ENCODE measurements around the gene ASB2.

ASB2 gene

DNA sequence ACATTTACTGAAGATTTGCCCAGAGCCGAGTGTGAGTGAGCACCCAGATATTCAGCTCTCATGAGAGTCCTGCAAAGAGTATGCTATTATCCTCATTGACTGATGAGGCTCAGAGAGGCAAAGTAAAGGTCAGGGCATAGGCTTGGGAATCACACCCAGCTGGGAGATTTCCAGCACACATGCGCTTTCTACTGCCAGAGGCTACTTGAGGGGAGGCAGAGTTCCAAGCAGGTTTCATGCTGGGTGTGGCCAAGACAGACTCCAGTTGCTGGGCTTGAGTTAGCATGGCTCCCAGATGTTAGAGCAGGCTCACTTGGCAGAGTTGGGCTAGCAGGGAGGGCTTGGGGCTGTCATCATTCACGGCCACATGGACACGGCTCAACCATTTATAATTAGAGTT, 63.6 kb downstream of the ASB2 start:
- H2AFZ ChIP-seq (ENCODE audit: low read depth, low read length) = no peak overlapping the region
- H3K36me3 ChIP-seq (ENCODE audit: insufficient read depth, low read length) = no peaks in the 10 kb centered on the region
- peaks cover 4% of the 10 kb centered on the region for H3K9me3 ChIP-seq (ENCODE audit: low read length)

DNA sequence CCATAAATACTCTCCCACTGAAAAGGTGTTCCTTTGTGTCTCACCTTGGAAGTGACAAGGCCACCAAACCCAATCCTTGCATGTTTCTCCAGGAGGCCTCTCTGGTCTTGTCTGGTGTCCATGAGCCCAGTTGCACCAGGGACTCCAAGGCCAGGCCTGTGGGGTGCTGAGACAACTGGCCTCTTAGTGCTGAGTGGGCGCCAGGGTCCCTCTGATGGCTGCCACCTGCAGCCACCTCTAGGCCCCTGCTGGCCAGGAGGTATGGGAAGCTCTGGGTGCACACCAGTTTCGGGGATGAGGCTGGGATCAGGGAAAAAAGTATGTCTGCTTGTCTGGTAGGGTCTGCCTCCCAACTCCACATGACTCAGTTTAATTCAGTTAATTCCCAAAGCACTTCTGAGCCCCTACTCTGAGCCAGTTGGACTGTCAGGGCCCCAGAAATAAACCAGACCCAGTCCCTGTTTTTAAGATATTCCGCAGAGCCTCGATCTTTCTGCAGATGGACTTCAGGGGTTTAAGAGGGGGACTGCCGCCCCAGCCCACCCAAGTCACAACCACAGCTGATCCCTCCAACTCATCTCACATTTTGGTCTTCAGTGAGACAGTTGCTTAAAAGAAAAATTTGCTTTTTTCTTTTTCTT, 64.3 kb downstream of the ASB2 start:
- no peak overlapping the region for H2AFZ ChIP-seq (ENCODE audit: low read depth, low read length)
- H3K9me3 ChIP-seq (ENCODE audit: low read length) = peaks cover 4% of the 10 kb centered on the region
- no peaks in the 10 kb centered on the region for H3K36me3 ChIP-seq (ENCODE audit: insufficient read depth, low read length)
- no peaks in the 10 kb centered on the region for H3K27me3 ChIP-seq (ENCODE audit: insufficient read depth, low read length)
- no peaks in the 10 kb centered on the region for H3K4me1 ChIP-seq (ENCODE audit: insufficient read depth, low read length)
- no peak overlapping the region for H3K4me3 ChIP-seq (ENCODE audit: low read length)

More for the DNA sequence above, 63.6 kb downstream of the ASB2 start:
- H3K27me3 ChIP-seq (ENCODE audit: insufficient read depth, low read length) = no peaks in the 10 kb centered on the region
- no peaks in the 10 kb centered on the region for H3K4me1 ChIP-seq (ENCODE audit: insufficient read depth, low read length)
- H3K4me3 ChIP-seq (ENCODE audit: low read length) = no peak overlapping the region

DNA sequence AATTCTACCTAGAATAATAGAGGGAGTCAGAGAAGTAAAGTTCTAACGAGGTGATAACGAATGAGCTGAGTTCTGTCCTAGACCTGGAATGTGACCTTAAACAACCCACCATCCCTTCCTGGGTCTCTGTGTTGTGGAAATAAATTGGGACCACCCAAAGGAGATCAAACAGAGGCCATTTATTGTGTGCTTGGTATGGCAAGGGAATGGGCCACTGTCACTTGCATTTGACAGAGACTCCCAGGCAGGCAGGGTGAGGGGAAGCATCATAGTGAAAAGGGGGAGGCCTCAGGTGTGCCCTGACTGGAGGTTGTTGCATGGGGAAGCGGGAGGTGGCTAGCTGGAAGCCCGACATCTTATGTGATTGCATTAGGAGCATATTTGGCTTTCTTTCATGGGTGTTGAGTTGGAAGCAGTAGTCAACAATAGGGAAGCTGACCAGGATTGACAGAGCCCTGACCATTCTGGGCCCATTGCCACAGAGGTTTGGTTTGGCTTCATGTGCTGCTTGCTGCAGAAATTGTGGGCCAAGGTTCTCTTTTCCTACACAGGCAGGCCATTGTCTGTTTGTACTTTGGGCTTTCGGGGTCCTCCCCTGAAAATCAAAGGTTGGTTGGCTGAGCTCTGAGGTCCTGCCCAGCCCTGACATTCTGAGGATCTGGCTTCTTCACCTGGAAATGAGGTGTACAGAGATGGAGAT, 66.8 kb downstream of the ASB2 start:
- no peak overlapping the region for H3K4me3 ChIP-seq (ENCODE audit: low read length)
- H3K36me3 ChIP-seq (ENCODE audit: insufficient read depth, low read length) = no peaks in the 10 kb centered on the region
- no peaks in the 10 kb centered on the region for H3K4me1 ChIP-seq (ENCODE audit: insufficient read depth, low read length)
- no peaks in the 10 kb centered on the region for H3K27me3 ChIP-seq (ENCODE audit: insufficient read depth, low read length)
- peaks cover 4% of the 10 kb centered on the region for H3K9me3 ChIP-seq (ENCODE audit: low read length)
- H2AFZ ChIP-seq (ENCODE audit: low read depth, low read length) = no peak overlapping the region

DNA sequence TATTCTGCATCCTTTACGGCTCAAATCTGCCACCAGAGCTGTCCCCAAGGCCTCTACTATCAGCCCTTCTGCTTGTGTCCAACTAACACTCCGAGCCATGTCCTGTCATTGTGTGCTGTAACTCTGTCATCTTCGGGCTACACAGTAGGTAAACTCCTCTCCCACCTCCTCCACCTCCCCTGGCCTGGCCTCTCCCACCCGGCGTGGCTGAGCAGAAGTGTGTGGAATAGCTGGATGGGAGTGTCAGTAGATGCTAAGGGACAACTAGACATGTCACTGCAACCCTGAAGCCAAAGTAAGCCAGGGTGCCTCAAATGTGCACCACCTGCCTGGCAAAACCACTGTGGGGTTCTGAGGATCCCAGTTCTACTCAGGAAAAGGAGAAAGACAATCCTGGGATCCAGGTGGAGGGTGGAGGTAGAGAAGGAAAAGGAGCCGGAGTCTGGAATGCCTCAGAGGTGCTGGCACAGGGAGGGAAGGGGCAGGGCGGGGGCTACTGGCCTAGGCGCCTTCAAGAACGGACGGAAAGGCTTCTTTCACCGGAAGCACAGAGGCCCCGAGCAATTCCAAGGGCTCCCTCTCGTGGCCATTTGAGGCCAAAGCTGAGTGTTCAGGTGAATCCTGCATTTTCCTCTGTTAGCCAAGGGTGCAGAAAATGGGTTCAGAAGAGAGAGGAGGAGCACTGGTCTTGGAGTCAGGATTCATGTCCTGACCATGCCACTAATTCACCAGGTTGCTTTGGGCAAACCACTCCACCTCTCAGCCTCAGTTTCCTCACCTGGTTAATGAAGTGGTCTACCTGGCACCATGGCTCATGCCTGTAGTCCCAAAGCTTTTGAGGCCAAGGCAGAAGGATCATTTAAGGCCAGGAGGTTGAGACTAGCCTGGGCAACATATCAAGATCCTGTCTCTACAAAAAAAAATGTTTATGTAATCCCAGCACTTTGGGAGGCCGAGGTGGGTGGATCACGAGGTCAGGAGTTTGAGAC, 69.7 kb downstream of the ASB2 start:
- Histone ChIP-seq H3K36me3 (ENCODE audit: insufficient read depth, low read length) (no peaks in the 10 kb centered on the region), H3K27me3 (ENCODE audit: insufficient read depth, low read length) (no peaks in the 10 kb centered on the region), H2AFZ (ENCODE audit: low read depth, low read length) (no peak overlapping the region), H3K9me3 (ENCODE audit: low read length) (peaks cover 2% of the 10 kb centered on the region), H3K4me1 (ENCODE audit: insufficient read depth, low read length) (no peaks in the 10 kb centered on the region), H3K4me3 (ENCODE audit: low read length) (no peak overlapping the region)

DNA sequence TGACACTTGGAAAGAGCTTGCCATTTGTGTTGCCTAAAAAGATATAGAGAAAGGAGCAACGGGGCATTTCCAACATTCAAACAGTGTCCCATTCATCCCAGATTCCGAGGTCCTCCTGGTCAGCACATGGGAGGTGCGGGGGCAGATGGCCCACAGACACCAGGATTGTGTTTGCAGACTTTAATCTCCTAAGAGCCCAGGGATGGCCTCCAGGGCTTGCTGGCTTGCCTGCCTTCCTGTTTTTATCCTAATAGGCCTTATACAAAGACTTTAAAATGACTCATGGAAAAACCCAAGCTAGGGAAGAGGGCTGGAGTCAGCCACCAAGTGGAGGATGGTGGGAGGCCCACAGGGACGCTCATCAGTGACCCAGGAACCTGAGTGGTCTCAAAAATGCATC, 70.7 kb downstream of the ASB2 start:
- Histone ChIP-seq H3K4me1 (ENCODE audit: insufficient read depth, low read length) (no peaks in the 10 kb centered on the region), H3K36me3 (ENCODE audit: insufficient read depth, low read length) (no peaks in the 10 kb centered on the region), H3K27me3 (ENCODE audit: insufficient read depth, low read length) (no peaks in the 10 kb centered on the region), H3K9me3 (ENCODE audit: low read length) (peaks cover 2% of the 10 kb centered on the region), H2AFZ (ENCODE audit: low read depth, low read length) (no peak overlapping the region), H3K4me3 (ENCODE audit: low read length) (no peak overlapping the region)

DNA sequence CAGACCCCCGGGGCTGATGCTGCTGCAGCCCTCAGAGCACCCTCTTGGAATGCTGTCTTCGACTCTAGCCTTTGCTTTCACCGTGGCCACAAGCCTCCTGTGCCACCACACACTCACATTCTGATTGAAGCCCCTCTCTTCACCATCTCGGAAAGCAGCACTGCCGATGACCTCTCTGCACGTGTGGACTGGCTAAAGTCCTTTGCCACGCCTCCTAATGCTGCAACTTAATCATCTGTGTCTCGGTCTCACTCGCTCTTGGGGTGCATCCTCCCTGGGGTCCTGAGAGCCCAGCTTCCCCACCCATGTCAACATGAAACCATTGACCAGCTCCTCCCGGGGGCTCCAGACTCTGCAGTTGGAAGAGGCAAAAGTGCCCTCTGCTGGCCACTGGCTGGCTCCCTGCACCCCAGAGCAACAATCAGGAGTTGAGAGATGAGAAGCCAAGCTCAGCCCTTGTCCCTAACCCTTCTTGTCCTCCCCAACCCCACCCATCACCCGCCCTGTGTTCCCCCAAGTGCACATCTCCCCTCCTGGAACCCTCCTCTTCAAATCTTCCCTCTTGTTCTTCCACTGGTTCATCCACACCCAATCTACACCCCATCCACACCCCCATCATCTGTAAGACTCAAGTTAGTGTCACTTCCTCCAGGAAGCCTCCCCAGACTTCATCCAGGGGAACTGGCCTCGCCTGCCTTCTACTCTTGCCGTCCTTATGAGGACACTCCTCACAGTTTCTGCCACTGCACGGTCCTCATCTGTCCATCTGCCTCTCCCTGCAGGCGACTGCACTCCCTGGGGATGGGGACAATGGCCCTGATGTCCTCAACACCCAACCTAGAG, 72.8 kb downstream of the ASB2 start:
- H3K27me3 ChIP-seq (ENCODE audit: insufficient read depth, low read length) = no peaks in the 10 kb centered on the region
- H3K9me3 ChIP-seq (ENCODE audit: low read length) = peaks cover 3% of the 10 kb centered on the region
- H3K4me1 ChIP-seq (ENCODE audit: insufficient read depth, low read length) = no peaks in the 10 kb centered on the region
- H2AFZ ChIP-seq (ENCODE audit: low read depth, low read length) = no peak overlapping the region
- H3K36me3 ChIP-seq (ENCODE audit: insufficient read depth, low read length) = no peaks in the 10 kb centered on the region
- no peak overlapping the region for H3K4me3 ChIP-seq (ENCODE audit: low read length)

DNA sequence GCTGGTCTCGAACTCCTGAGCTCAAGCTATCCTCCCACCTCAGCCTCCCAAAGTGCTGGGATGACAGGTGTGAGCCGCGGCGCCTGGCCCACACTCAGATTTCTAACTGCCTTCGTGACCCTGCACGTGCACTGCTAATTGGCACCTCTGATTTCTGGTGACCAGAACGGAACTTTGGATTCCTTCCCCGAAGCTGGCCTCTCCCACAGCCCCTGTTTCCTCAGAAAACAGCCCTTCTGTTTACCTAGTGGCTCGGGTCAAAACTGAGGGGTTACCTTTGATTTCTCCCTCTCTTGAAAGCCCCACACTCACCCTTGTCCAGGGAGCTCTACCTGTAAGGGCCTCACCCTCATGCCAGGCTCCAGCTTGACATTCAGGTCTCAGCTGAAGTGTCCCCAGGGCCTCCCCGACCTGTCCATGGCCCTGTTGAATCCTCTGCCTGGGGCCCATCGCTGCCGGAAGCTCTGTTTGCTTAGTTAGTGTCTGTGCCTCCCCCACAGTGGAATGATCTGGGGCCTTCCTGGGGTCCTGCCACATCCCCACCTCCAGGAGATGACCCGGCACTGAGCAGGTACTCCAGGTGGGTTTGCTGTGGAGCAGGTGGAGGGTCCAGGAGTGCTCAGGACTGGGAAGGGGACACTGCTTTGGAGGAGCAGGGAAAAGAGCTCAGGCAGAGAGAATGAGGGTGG, 73.6 kb downstream of the ASB2 start:
- H3K4me3 ChIP-seq (ENCODE audit: low read length) = no peak overlapping the region
- no peaks in the 10 kb centered on the region for H3K27me3 ChIP-seq (ENCODE audit: insufficient read depth, low read length)
- H3K4me1 ChIP-seq (ENCODE audit: insufficient read depth, low read length) = peaks cover 4% of the 10 kb centered on the region
- no peak overlapping the region for H2AFZ ChIP-seq (ENCODE audit: low read depth, low read length)
- H3K36me3 ChIP-seq (ENCODE audit: insufficient read depth, low read length) = no peaks in the 10 kb centered on the region
- H3K9me3 ChIP-seq (ENCODE audit: low read length) = peaks cover 3% of the 10 kb centered on the region

DNA sequence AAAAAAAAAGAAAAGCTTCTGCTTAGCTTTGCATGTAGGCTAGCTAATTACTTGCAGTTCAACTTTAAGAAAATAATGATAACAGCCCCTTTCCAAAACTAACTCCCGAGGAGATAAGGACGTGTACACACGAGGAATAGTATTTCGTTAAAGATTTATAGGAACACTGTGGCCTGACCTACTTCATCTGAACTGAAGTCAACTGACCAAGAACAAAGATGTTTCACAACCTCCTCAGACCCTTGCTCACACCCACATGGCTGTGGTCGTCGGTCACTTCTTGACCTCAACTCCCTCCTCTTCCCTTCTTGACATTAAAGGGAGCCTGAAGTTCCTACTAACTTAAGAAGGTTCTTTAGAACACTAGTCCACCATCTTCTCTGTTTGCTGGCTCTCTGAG, 74.6 kb downstream of the ASB2 start:
- Histone ChIP-seq H3K4me3 (ENCODE audit: low read length) (no peak overlapping the region), H2AFZ (ENCODE audit: low read depth, low read length) (no peak overlapping the region), H3K9me3 (ENCODE audit: low read length) (peaks cover 4% of the 10 kb centered on the region), H3K4me1 (ENCODE audit: insufficient read depth, low read length) (peaks cover 4% of the 10 kb centered on the region), H3K27me3 (ENCODE audit: insufficient read depth, low read length) (peaks cover 2% of the 10 kb centered on the region), H3K36me3 (ENCODE audit: insufficient read depth, low read length) (no peaks in the 10 kb centered on the region)

DNA sequence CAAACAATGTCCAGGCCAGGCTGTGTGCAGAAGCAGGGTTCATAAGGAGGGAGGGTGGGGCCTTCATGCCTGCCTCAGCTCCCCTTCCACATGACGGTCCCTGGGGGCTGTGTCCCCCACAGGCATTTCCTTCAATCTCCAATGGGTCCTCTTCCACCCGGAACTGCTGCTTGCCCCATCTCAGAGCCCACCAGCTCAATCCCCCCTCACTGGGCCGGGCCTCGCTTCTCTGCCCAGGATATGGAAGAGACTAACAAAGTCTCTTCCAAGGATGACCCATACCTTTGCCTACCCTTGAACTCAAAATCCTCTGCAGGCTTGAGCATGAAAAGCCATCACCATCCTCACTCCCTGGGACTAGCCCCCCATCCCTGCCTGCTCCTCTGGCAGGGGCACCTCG, 77.6 kb downstream of the ASB2 start:
- Histone ChIP-seq H3K4me1 (ENCODE audit: insufficient read depth, low read length) (peaks cover 16% of the 10 kb centered on the region), H2AFZ (ENCODE audit: low read depth, low read length) (no peak overlapping the region), H3K36me3 (ENCODE audit: insufficient read depth, low read length) (no peaks in the 10 kb centered on the region), H3K9me3 (ENCODE audit: low read length) (peaks cover 4% of the 10 kb centered on the region), H3K27me3 (ENCODE audit: insufficient read depth, low read length) (peaks cover 3% of the 10 kb centered on the region), H3K4me3 (ENCODE audit: low read length) (no peak overlapping the region)

DNA sequence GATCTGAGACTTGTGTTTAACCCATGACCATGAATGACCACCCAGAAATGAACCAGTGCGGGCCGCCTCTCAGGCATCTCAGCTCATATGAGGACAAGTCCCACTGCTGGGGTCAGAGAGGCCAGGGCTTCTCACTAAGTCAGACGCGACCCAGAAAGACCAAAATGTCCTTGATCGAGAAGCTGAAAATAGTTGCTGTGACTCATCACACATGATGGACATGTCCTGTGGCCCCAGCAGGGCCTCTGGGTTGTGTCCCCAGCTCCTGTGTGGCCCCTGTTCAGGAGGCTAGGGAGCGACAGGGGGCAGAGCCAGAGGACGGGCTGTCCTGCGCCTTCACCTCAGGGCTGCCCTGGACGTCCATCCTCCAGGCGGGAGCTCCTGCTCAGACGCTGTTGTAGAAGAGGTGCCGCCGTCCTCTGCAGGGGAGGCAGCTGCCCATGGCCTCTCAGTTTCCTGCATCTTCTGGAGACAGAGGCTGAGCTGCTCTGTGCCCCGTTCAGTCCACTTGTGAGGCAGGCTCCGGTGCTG, 78.2 kb downstream of the ASB2 start:
- no peak overlapping the region for H3K4me3 ChIP-seq (ENCODE audit: low read length)
- H2AFZ ChIP-seq (ENCODE audit: low read depth, low read length) = no peak overlapping the region
- no peaks in the 10 kb centered on the region for H3K36me3 ChIP-seq (ENCODE audit: insufficient read depth, low read length)
- H3K4me1 ChIP-seq (ENCODE audit: insufficient read depth, low read length) = peaks cover 22% of the 10 kb centered on the region
- peaks cover 4% of the 10 kb centered on the region for H3K9me3 ChIP-seq (ENCODE audit: low read length)
- peaks cover 3% of the 10 kb centered on the region for H3K27me3 ChIP-seq (ENCODE audit: insufficient read depth, low read length)

DNA sequence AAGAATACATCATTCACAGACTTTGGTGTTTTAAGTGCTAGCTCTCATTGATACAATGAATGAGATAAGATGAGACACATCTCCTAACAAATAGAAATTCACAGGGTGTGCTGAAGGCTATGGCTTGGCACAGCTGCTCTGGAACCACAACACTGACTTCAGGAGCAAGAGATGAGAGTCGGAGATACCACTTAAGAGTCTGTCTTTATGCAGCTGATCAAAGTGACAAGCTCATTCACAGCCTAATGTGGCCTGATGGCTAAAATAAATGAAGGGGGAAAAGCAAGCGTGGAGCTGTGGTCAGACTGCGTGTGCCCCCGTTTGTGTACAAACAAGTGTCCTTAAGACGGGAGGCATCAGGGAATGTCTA, 78.9 kb downstream of the ASB2 start:
- Histone ChIP-seq H3K4me1 (ENCODE audit: insufficient read depth, low read length) (peaks cover 23% of the 10 kb centered on the region), H2AFZ (ENCODE audit: low read depth, low read length) (no peak overlapping the region), H3K9me3 (ENCODE audit: low read length) (peaks cover 4% of the 10 kb centered on the region), H3K36me3 (ENCODE audit: insufficient read depth, low read length) (no peaks in the 10 kb centered on the region), H3K4me3 (ENCODE audit: low read length) (no peak overlapping the region), H3K27me3 (ENCODE audit: insufficient read depth, low read length) (peaks cover 3% of the 10 kb centered on the region)

DNA sequence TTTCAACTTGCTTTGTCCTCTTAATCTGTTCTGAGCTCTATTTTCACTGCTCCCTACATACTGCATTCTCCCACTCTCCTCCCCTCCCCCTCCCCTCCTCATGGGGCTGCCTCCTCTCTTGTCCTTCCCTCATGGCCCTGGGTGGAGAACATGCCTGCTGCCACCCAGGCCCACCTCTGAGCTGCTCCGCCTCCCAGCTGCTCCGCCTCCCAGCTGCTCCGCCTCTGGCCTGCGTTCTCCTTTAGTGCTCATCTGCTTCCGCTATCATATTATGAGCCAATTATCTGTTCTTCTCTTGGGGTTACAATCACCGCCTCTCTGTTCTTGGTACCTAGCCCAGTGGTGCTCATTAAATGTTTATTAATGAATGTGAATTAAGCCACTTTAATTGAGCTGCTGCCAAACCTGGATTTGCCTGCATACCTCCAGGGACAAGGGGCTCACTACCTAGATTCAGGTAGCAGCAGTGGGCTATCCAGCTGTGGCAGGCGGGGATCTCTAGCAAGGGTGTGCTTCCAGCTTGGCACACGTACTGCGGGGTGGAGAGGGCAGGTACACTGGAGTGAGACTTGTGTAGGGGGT, 81.3 kb downstream of the ASB2 start:
- Histone ChIP-seq H3K27me3 (ENCODE audit: insufficient read depth, low read length) (peaks cover 15% of the 10 kb centered on the region), H3K4me3 (ENCODE audit: low read length) (no peak overlapping the region), H3K36me3 (ENCODE audit: insufficient read depth, low read length) (no peaks in the 10 kb centered on the region), H3K9me3 (ENCODE audit: low read length) (peaks cover 2% of the 10 kb centered on the region), H2AFZ (ENCODE audit: low read depth, low read length) (no peak overlapping the region), H3K4me1 (ENCODE audit: insufficient read depth, low read length) (peaks cover 23% of the 10 kb centered on the region)
